Measurements from ENCODE around the gene RAB3GAP2.

RAB3GAP2 gene

DNA sequence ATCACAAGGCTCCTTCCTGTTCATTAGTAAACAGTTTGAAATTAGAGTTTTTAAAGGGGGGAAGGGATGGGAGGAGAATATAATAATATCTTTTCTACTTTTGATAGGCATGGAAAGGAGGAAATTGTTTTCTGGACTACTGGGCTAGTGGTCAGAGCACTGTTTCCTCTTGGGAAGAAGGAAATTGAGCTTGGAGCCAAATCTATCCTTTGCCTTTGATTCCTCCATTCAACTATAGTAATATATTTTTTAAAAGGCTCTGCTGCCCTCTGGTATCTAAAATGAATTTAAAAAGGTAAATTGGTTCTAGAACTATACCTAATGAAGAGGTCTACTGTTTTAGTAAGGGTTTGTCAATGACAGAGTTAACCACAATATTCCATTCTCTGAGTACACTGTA, 172.4 kb downstream of the RAB3GAP2 start:
- no peaks in the 10 kb centered on the region for H3K9me3 ChIP-seq (ENCODE audit: control insufficient read depth, insufficient read depth, low read length)
- no peak overlapping the region for H3K4me3 ChIP-seq (ENCODE audit: low read length)
- no peaks in the 10 kb centered on the region for H3K4me1 ChIP-seq (ENCODE audit: control insufficient read depth, insufficient read depth, low read length)
- no peak overlapping the region for H3K27ac ChIP-seq (ENCODE audit: low read length)
- no peak for DNase-seq (ENCODE audit: low read depth, low spot score)
- H3K27me3 ChIP-seq (ENCODE audit: control insufficient read depth, insufficient read depth, low read length), result no peaks in the 10 kb centered on the region
- H3K36me3 ChIP-seq (ENCODE audit: control insufficient read depth, insufficient read depth, low read length), result no peaks in the 10 kb centered on the region; the same call in 1 of the 2 replicates
